HEK293 (cell line): ENCODE results near the gene PYGM.

Experiments
- PBX3 ChIP-seq: sonication (generic); formaldehyde crosslinking; IDR thresholded peaks from 2 replicates; pipeline ENCODE4 v1.8.1; 2022; ENCODE audit warnings: mild to moderate bottlenecking, moderate library complexity, missing genetic modification reagents
- PRDM1 ChIP-seq: fragments of 450-650 bp; formaldehyde crosslinking; IDR thresholded peaks from 2 replicates; pipeline ENCODE4; 2016; ENCODE audit warnings: missing biosample characterization, missing genetic modification characterization
- PRDM10 ChIP-seq: fragments of 450-650 bp; formaldehyde crosslinking; IDR thresholded peaks from 2 replicates; pipeline ENCODE4 v1.5.1; 2016; ENCODE audit warnings: missing biosample characterization, missing genetic modification characterization
- SP2 ChIP-seq: fragments of 450-650 bp; formaldehyde crosslinking; IDR thresholded peaks from 2 replicates; pipeline ENCODE4 v1.5.1; 2016; ENCODE audit warnings: missing biosample characterization, missing genetic modification characterization
- ZBTB10 ChIP-seq: fragments of 450-650 bp; formaldehyde crosslinking; IDR thresholded peaks from 2 replicates; pipeline ENCODE4 v1.5.1; 2016; ENCODE audit warnings: missing biosample characterization, missing genetic modification characterization
- ZBTB11 ChIP-seq: fragments of 450-650 bp; formaldehyde crosslinking; conservative IDR thresholded peaks from 2 replicates; pipeline ENCODE4 v1.5.1; 2016; ENCODE audit warnings: low read depth, missing biosample characterization, missing genetic modification characterization
- ZBTB20 ChIP-seq: fragments of 450-650 bp; formaldehyde crosslinking; IDR thresholded peaks from 2 replicates; pipeline ENCODE4 v1.5.1; 2016; ENCODE audit warnings: missing biosample characterization, missing genetic modification characterization
- ZEB2 ChIP-seq: fragments of 450-650 bp; formaldehyde crosslinking; IDR thresholded peaks from 2 replicates; pipeline ENCODE4 v1.5.1; 2016; ENCODE audit warnings: missing biosample characterization, missing genetic modification characterization
- ZNF133 ChIP-seq: fragments of 450-650 bp; formaldehyde crosslinking; IDR thresholded peaks from 2 replicates; pipeline ENCODE4 v1.5.1; 2016; ENCODE audit warnings: missing biosample characterization, missing genetic modification characterization
- ZNF18 ChIP-seq: fragments of 450-650 bp; formaldehyde crosslinking; IDR thresholded peaks from 2 replicates; pipeline ENCODE4 v1.5.1; 2016; ENCODE audit warnings: missing biosample characterization, missing genetic modification characterization
- ZNF19 ChIP-seq: fragments of 450-650 bp; formaldehyde crosslinking; IDR thresholded peaks from 2 replicates; pipeline ENCODE4; 2016; ENCODE audit warnings: missing biosample characterization, missing genetic modification characterization, low read depth
- ZNF214 ChIP-seq: fragments of 450-650 bp; formaldehyde crosslinking; IDR thresholded peaks from 2 replicates; pipeline ENCODE4 v1.5.1; 2017; ENCODE audit warnings: missing biosample characterization, mild to moderate bottlenecking, missing genetic modification characterization, borderline replicate concordance
- ZNF302 ChIP-seq: fragments of 450-650 bp; formaldehyde crosslinking; IDR thresholded peaks from 2 replicates; pipeline ENCODE4 v1.5.1; 2016; ENCODE audit warnings: missing biosample characterization, missing genetic modification characterization, low read depth
- ZNF514 ChIP-seq: fragments of 450-650 bp; formaldehyde crosslinking; IDR thresholded peaks from 2 replicates; pipeline ENCODE4 v1.5.1; 2016; ENCODE audit warnings: missing biosample characterization, missing genetic modification characterization
- ZNF560 ChIP-seq: fragments of 450-650 bp; formaldehyde crosslinking; IDR thresholded peaks from 2 replicates; pipeline ENCODE4 v1.5.1; 2017; ENCODE audit warnings: missing biosample characterization, missing genetic modification characterization, borderline replicate concordance
- ZNF596 ChIP-seq: fragments of 450-650 bp; IDR thresholded peaks from 2 replicates; pipeline ENCODE4 v1.5.0; 2018; ENCODE audit warnings: missing biosample characterization, mild to moderate bottlenecking, missing genetic modification characterization, moderate library complexity
- ZNF600 ChIP-seq: fragments of 450-650 bp; formaldehyde crosslinking; IDR thresholded peaks from 2 replicates; pipeline ENCODE4 v1.5.1; 2016; ENCODE audit warnings: missing biosample characterization, missing genetic modification characterization
- ZNF670 ChIP-seq: fragments of 450-650 bp; formaldehyde crosslinking; IDR thresholded peaks from 2 replicates; pipeline ENCODE4 v1.5.1; 2016; ENCODE audit warnings: missing biosample characterization, missing genetic modification characterization, low read depth
- ZNF830 ChIP-seq: fragments of 450-650 bp; IDR thresholded peaks from 2 replicates; pipeline ENCODE4 v1.5.0; 2018; ENCODE audit warnings: missing biosample characterization, missing genetic modification characterization, low read depth, mild to moderate bottlenecking, moderate library complexity
- ZSCAN18 ChIP-seq: fragments of 450-650 bp; formaldehyde crosslinking; IDR thresholded peaks from 2 replicates; pipeline ENCODE4 v1.5.1; 2016; ENCODE audit warnings: missing biosample characterization, missing genetic modification characterization
- ZSCAN30 ChIP-seq: fragments of 450-650 bp; IDR thresholded peaks from 2 replicates; pipeline ENCODE4 v1.5.1; 2018; ENCODE audit warnings: missing biosample characterization, mild to moderate bottlenecking, missing genetic modification characterization, moderate library complexity
- ZXDB ChIP-seq: fragments of 450-650 bp; formaldehyde crosslinking; IDR thresholded peaks from 2 replicates; pipeline ENCODE4 v1.5.1; 2016; ENCODE audit warnings: missing biosample characterization, missing genetic modification characterization

PYGM gene

GRCh38 chr11:64743591-64744543, 15.9 kb downstream of the PYGM start, which contains the start of gene RASGRP2 (continued):
- TF ChIP-seq ZNF19 (no peak), ZEB2 (peak; percentile 25; the same call in 1 of the 2 replicates), ZNF560 (tag by site-specific recombination) (no peak), ZNF302 (tag by site-specific recombination) (no peak), PRDM1 (tag by site-specific recombination) (no peak), ZSCAN30 (tag by site-specific recombination) (0 out of 2 replicates have a peak, but pooled peaks have one; percentile 29), PBX3 (CRISPR knock-in tag) (no peak), ZNF670 (tag by site-specific recombination) (no peak), PRDM10 (tag by site-specific recombination) (peak; percentile 72; the same call in 1 of the 2 replicates), ZSCAN18 (tag by site-specific recombination) (no peak), ZNF214 (tag by site-specific recombination) (no peak), ZNF600 (peak; percentile 88), ZNF596 (tag by site-specific recombination) (no peak), ZNF830 (no peak), ZNF133 (tag by site-specific recombination) (no peak), ZXDB (tag by site-specific recombination) (peak; percentile 26; the same call in 1 of the 2 replicates), ZBTB20 (no peak), ZNF514 (tag by site-specific recombination) (no peak), ZNF18 (tag by site-specific recombination) (peak; percentile 84), ZBTB11 (tag by site-specific recombination) (no peak), ZBTB10 (tag by site-specific recombination) (peak; percentile 54), SP2 (tag by site-specific recombination) (peak; percentile 30; the same call in 1 of the 2 replicates)
